Stimulated activated CD4-positive, alpha-beta T cell treated with anti-CD3 and anti-CD28 coated beads, Interleukin-4, amount 100 ng/mL, for 1 hour (primary cell): ENCODE data around the gene VSTM2A.
"Not testable (repeated sequence)": the region's sequence is repeated elsewhere in the genome, so short reads cannot be mapped to it uniquely, and the experiment has no call there.

ENCODE experiments used
- DNase-seq: peaks from one replicate; pipeline ENCODE4 v3.0.0-alpha.2; 2020

Gene VSTM2A, protein sequence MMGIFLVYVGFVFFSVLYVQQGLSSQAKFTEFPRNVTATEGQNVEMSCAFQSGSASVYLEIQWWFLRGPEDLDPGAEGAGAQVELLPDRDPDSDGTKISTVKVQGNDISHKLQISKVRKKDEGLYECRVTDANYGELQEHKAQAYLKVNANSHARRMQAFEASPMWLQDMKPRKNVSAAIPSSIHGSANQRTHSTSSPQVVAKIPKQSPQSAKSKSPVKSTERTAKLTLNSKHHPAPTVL

DNA sequence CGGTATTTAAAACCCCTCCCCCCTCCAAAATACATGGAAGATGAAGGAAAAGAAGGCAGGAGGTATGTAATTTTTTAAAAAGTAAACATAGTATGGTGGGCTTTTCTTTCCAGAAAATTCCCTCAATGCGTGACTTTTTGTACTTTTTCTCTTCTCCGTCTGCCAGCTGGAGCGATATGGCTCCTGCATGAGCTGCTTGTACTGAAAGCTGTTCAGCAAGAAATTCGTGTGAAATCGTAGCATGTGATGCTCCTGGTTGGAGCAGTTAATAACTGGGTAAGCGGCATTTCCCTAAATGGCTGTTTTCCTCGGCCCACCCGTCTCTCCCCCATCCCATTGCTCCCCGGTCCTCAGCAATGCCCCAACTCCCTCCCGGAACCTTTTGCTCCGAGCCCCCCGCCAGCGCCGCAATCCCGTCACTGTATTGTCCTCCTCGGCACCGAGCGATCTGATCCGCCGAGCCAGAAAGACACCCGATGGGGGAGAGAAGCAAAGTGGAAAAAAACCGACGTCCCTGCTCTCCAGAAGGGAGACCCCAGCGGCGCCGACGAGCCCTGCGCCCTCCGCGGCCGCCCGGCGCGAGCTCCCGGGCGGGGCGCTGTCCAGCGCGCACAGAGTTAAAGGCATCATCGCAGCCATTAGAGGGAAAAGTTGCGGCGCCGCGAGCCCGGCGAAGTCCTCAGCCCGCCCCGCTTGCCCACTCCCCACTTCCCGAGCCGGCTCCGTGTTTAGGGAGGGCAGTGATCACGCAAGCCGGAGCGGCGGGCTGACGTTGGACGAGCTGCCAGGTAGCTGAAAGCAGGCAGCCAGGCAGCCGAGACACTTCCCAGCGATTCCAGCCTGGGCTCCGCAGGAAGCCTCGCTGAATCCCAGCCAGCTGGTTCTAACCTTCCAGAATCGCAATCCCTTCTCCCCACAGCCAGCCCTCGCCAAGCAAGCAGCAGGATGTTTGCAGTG lies at the start of gene VSTM2A:
TSS of gene VSTM2A (plus strand) at position 707 of the 957 bp plus-strand sequence. CDS start 356 bp downstream, outside the sequence.
- no peak for DNase-seq

DNA sequence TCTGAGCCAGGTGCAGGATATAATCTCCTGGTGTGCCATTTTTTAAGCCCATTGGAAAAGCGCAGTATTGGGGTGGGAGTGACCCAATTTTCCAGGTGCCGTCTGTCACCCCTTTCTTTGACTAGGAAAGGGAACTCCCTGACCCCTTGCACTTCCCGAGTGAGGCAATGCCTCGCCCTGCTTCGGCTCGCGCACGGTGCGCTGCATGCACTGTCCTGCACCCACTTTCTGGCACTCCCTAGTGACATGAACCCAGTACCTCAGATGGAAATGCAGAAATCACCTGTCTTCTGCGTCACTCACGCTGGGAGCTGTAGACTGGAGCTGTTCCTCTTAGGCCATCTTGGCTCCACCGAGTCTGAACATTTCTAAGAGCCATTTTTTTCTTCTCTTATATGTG lies 37.6 kb upstream of the VSTM2A start:
- DNase-seq: not testable (repeated sequence)

DNA sequence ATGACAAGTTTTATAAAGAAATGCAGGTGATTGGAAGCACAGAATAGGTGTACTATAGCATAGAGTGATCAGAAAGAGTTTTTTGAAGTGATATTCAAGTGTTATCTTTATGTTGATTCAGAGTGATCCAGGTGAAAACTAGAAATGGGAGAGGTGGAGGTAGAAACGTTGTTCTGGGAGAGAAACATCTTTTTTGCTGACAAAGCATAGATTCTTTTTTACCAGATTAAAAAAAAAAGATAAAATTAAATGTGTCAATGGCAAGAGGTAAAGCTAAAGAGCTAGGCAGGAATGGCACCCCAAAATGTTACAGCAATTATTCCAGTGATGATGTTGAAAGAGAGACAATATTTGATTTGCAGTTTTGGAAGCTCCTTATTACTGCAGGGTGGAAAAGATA lies 12.6 kb upstream of the VSTM2A start:
- no peak for DNase-seq

DNA sequence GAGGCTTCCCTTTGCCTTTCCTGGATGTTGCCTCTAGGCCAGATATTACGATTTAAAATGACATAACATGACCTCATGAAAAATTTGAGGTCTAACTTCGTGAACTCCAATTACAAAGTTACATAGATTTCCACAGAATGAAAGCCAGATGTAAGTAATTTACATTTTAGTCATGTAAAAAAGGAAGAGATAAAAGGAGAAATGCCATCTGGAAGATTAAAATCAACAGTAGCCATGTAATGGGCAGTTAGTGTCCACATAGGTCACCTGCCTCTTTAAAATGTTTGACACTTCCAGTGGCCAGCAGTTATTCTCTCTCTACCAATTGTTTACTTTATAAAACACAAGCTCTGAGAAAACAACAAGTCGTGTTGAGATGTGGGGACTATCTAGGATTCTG lies 4.1 kb upstream of the VSTM2A start:
- DNase-seq: no peak

DNA sequence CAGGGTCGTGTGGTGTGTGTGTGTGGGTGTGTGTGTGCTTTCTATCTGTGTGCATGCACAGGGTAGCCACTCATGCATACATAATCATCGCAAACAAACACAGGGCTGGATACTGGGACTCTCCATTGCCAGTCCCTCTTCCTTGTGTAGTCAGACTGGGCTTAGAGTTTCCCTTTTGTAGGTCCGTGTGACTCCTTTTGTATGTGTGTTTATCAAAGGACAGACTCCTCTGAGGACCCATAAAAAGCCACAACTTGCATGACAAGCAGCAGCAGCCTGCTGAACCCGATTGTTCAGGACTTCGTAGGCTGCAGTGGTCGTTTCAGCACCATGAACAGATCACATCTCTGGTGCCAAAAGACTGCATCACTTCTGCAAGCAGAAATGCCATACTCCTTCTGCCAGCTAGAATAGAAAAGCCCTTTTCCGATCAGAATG lies 895 bp downstream of the VSTM2A start:
- DNase-seq: no peak

DNA sequence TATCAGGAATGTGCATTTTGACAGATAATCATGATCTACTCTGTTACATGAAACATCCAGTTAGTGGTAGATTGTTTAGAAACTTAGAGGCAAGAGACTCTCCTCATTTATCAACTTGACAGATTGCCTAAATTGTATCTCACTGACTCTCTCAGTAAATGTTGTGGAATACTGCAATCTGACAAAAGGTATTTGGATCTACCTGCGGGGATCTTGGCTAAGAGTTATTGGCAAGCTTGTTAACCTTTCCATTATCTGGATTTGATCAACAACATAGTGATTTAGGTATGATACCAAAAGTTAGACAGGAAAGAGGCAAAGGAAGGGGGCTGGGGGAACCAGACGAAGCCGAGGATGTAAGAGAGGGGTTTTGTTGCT lies 2.0 kb downstream of the VSTM2A start:
- DNase-seq: no peak

DNA sequence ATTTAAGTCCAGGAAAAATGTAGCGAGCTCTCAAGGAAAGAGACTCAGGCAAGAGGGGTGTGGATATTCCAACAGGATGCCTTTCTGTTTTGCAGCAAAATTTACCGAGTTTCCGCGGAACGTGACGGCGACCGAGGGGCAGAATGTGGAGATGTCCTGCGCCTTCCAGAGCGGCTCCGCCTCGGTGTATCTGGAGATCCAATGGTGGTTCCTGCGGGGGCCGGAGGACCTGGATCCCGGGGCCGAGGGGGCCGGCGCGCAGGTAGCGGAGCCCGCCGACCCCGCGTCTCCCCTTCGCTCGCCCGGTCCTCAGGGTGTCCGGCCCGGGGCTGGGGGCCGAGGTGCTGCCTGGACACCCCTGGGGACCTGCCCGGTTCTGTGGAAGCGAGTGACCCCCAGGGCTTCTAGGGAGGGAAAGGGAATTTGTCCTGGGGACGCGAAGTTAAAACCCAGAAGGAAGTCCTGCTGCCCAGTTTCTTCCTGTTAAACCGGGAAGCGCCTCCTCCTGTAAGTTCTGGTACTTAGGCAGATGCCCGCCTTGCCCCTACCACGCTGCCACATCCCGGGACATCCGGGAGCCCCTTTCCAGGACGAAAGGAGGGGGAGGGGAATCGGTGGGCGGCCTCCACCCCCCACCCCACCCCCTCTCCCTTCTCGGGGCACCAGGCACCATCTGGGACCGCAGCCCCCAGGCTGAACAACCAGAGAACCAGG lies 2.5 kb downstream of the VSTM2A start:
- DNase-seq: no peak

DNA sequence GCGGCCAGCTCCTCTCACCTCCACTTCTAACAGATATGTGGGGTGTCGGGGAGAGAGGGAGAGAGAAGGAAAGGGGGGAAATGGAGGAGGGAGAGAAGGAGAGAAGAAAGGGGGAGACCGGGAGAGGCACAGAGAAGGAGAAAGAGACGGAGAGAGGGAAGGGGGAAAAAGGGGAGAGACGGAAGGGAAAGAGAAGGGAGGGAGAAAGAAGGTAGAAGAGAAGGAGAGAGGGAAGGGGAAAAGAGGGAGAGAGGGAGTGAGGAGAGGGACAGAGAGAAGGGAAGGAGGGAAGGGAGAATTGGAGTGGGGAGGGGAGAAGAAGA lies 3.0 kb downstream of the VSTM2A start:
- DNase-seq: no peak

- DNase-seq: no peak
These were observed 4.2 kb downstream of the VSTM2A start for GRCh38 chr7:54546081-54546985.

- DNase-seq: no peak
These were observed 4.8 kb downstream of the VSTM2A start for GRCh38 chr7:54546986-54547314.

DNA sequence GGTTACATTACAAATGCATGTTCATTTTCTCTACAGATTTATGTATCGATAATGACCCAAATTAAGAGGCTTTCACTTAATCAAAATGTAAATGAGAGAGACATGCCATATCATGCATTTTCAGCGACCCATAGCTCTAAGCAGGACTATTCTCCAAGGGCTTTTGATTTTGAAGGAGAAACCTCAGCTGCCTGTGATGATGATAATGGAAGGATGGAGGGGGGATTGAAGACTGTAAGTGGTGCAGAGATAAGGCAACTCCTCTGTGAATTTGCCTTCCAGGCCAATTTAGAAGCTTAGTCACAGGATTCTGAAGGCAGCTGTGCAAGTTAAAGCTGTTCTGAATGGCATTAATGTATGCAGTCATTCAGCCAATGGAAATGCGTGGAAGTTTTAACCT lies 8.3 kb downstream of the VSTM2A start:
- no peak for DNase-seq

DNA sequence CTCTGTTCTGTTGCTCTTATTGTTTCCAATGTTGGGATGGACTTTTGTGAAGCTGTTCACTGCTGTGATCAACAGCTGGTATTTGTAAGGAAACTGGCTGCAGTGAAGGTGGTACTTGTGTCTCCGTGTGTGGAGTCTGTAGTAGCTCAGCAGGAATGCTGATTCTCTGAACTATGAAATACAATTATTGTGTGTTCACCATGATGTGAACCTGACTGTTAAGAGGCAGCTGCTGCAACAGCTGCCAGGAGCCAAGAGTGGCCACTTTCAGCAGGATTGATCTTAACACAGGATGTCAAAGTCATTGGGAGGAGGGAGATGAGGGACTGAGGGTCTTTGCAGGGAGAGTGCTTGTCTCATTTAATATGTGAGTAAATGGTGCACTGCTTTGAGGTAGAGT lies 13.9 kb downstream of the VSTM2A start:
- DNase-seq: no peak

GRCh38 chr7:54559401-54559800 lies 17.2 kb downstream of the VSTM2A start:
- no peak for DNase-seq

- no peak for DNase-seq
These were observed 18.0 kb downstream of the VSTM2A start for GRCh38 chr7:54560198-54560597.

GRCh38 chr7:54560723-54561122 lies 18.5 kb downstream of the VSTM2A start:
- DNase-seq: no peak

DNA sequence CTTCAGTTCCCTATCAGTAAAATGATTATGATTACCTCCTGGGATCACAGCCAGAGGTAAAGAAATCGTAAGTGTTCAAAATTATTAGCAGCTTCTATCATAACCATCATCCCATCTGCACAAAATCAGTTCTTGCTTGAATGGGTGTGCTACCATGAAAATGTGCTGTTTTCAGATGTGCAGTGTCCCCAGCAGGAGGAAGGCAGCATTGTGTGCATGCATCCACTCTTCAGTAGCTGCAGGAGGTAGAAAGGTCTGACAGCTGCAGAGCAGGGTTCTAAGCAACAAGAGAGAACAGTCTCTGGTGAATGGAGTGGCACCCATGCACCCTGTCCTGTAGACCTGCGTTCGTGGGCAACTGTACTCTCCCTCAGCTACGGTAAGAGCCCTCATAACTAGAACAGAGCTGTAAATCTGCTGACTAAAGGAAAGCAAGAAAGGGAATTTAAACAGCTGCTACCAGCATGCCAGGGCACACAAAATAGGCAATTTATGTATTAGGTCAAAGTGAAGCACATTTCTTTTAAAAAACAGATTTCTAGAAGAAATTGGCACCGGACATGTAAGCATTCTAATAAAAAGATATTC lies 21.2 kb downstream of the VSTM2A start:
- DNase-seq: no peak

DNA sequence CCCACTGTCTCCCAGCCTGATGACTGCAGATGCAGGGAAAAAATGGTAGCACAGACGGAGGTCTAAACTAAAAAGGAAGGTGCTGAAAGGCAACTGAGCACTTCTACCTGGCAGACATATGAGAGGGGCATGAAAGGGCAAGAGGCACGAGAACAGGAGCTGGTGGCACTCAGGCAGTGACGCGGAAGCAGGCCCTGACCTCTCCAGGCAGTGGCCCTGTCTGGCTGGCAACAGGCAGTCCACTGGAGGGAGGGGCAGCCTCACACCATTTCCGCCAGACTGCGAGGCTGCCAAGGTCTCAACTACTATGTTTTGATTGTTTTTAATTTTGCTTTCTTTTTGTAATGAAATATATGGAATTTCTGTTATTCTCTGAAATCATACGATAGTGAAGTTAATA lies 23.3 kb downstream of the VSTM2A start:
- no peak for DNase-seq

GRCh38 chr7:54581511-54581910 lies 39.3 kb downstream of the VSTM2A start:
- DNase-seq: no peak

DNA sequence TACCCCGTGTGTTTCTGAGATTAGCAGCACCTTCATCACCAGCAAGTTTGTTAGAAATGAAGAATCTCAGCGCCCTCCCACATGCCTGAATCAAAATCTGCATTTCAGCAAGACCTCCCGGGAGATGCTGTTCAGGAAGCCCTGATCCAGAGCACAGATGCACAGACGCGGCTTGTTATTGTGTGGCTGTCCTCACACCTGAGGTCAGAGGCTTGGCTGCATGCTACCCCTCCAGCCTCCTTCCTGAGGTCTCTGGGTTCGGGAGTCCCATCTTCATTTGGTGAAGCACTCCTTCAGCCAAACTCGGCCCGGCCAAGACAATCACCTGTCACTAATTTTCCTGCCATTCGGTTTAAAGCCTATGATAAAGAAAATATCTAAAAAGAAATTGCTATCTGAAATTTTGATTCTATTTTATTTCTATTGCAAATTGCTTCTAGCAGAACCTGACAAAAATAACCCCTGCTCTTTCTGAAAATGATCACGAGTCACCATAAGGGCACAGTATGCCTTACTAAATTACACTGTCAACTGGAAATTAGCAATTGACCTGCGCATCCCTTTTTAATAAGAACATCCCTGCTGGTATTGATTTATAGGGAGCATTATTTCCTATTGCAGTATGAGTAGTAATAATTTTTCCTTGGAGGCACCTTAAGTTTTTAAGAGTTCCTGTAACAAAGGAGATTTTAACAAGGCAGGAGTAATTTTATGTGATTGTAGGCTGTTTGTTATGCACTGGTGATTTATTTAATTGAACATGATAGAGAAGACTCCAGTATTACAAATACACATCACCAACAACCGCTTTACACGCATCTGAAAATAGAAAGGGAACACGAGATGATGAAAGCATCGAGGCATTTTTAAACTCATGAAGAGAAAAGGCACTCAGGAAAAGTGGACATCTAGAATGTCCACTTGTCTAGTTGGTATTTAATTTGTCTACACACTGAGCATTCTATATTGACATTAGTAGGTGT lies 49.5 kb downstream of the VSTM2A start:
- no peak for DNase-seq

DNA sequence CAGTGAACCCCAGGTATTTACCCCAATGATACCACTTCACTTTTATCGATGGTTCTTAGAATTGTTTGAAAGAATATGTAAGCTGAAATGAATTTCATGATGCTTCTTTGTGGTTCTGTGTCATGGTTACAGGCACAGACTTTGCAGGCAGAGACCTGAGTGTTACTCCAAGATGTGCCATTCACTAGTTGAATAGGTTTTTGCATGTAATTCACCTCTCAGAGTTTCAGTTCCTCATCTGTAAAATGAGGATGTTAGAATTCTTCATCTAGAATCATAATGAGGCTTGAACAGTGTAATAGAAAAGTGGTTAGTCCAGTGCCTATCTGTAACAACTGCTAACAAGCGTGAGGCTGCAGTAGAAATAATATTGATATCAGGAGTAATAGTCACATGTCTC lies 54.6 kb downstream of the VSTM2A start:
- no peak for DNase-seq

DNA sequence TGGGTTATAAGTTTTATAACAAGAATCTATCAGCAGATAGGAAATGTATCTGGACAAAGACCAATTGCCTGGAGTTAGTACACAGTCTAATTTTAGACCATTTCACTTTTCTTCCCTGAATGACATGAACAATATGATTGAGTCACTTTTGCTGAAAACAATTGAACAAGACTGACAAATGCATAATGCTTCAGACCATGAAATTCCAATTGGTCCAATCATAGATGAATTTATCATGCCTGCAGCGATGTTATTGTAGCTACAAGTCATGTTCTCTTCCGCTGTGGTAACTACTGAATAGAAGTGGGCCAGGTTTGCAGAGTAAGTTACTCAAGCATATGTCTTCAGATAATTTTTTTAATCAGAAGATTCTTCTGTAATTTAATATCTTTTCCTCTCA lies 73.4 kb downstream of the VSTM2A start:
- no peak for DNase-seq
